HG02970 (cell line): ENCODE measurements around the gene TMEM132D.
"Not testable (repeated sequence)": the region's sequence is repeated elsewhere in the genome, so short reads cannot be mapped to it uniquely, and the experiment has no call there.

Source experiments
- ATAC-seq: cut with Tn5 transposase; IDR thresholded peaks from one replicate; pipeline ENCODE4 v1.9.1; 2021; ENCODE audit warnings: mild to moderate bottlenecking, moderate library complexity, moderate number of reproducible peaks; ENCODE audit not compliant: unreplicated experiment, low FRiP score

Gene TMEM132D

DNA sequence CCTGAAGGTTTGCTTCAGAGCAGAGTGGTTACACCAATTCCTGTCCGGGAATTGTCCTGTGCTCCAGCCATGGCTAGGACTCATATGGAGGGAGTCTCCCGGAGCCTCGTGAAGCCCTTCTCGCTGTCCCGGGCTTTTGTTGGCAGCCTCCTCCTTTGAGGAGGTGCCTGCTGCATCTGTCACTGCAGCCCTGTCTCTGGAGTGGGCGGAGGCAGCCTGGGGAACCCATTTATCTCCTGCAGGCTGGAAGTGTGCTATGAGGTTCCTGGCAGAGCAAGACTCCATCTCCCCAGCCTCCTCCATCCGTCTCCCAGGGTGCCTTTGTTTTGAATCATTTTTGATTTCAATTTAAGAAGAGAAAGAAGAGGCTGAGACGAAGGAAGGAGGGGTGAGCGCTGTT, 695.3 kb downstream of the TMEM132D start:
- ATAC-seq = no peak

DNA sequence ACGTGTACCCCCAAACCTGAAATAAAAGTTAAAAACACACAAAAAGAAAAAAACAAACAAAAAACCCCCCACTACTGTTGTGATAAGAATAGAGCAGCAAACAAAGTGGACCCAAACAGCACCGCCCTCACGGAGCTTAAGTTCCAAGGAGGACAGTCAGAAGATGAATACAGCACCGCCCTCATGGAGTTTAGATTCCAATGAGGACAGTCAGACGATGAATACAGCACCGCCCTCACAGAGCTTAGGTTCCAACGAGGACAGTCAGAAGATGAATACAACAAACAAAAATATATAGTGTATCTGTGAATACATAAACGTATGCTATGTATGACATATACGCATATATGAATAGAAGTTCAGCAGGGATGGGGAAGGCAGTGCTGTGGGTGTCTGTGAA, 696.7 kb downstream of the TMEM132D start:
- ATAC-seq = no peak

GRCh38 chr12:129203456-129203855, 700.4 kb downstream of the TMEM132D start:
- no peak for ATAC-seq

DNA sequence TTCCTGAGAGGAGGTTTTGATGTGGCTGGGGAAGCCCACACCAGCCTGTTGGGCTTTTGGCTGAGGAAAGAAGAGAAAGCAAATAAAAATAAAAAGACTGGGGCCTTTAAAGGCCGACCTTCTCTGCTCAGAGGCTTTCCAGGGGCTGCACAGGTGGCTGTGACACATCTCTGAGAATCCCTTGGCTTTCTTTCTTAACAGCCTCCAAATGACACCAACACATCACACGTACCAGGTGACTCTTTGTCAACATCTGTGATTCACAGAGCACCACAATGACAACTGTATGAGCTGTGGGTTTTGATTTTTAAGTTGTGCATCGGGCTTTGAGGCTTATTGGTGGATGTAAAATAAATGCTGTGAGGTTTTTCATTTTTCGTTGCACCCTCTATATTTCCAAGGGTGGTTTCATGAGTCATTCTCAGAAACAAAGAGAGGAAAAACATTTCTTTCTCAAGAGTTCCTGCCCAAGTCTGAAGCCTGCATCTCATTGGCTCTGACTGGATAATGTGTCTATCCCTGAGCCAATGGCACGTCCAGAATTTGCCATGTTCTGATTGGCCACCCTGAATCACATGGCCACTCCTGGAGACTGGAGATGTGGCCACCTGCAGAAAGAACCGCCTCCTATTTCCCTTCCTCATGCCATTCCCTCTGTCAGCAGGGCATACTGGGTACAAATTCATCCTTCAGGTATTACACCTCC, 701.6 kb downstream of the TMEM132D start:
- ATAC-seq = no peak

DNA sequence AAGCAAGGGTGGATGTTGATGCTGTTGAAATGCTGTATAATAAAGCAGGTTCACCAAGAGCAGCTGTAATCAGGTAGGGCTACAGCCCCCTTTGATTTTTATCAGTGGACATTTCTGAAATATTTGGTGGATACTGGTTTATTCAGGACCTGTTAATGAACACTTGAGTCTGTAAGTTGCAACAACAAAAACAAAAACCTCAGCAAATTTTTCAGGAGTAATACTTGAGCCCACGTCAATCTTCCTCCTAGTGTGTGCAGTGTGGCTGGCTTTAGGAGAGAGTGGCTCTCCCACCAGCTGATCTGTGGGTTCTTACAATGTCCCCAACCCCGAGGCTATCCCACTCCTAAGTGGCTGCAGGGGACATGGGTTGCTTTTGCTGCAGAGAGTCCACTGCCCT, 702.8 kb downstream of the TMEM132D start:
- no peak for ATAC-seq

GRCh38 chr12:129200576-129200975, 703.2 kb downstream of the TMEM132D start:
- no peak for ATAC-seq

DNA sequence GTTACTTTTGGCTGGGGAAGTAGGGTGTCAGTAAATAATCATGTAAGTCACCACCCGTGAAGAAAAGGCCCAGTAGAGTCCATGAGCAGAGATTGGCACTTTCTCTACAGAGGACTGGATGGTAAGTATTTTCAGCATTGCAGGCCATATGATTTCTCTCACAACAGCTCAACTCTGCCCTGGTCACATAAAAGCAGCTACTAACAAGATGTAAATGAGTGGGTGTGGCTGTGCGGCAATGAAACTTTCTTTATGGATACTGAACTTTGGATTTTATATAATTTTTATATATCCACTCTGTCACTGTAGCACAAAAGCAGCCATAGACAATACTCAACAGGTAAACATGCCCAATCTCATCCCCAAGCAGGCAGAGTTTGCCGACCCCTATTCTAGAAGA, 706.9 kb downstream of the TMEM132D start:
- ATAC-seq = no peak

GRCh38 chr12:129195081-129195480, 708.7 kb downstream of the TMEM132D start:
- ATAC-seq = no peak

GRCh38 chr12:129193263-129193871, 710.5 kb downstream of the TMEM132D start:
- ATAC-seq = no peak

- no peak for ATAC-seq
Measured at GRCh38 chr12:129190827-129191226, 713.0 kb downstream of the TMEM132D start.

- not testable (repeated sequence) for ATAC-seq
Measured at GRCh38 chr12:129189879-129190278, 713.9 kb downstream of the TMEM132D start.

DNA sequence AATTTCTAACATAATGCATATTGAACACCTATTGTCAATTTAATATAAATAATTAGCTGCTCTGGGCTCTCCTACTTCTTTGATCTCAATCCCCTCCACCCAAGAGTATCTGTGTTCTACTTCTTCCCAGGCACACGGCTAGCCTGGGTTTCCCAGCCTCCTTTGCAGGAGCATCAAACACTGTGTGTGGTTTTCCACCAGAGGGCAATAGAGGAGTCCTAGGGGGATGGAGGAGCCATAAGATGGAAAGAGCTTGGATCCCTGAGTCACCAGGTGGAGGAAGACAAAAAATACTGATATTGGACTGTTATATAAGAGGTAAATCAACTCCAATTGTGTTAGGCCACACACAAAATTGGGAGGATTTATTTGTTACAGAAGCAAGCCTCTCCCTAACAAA, 716.9 kb downstream of the TMEM132D start:
- no peak for ATAC-seq

- no peak for ATAC-seq
Measured at GRCh38 chr12:129185855-129186254, 718.0 kb downstream of the TMEM132D start.

- ATAC-seq = no peak
Measured at GRCh38 chr12:129184127-129184928, 719.5 kb downstream of the TMEM132D start.

DNA sequence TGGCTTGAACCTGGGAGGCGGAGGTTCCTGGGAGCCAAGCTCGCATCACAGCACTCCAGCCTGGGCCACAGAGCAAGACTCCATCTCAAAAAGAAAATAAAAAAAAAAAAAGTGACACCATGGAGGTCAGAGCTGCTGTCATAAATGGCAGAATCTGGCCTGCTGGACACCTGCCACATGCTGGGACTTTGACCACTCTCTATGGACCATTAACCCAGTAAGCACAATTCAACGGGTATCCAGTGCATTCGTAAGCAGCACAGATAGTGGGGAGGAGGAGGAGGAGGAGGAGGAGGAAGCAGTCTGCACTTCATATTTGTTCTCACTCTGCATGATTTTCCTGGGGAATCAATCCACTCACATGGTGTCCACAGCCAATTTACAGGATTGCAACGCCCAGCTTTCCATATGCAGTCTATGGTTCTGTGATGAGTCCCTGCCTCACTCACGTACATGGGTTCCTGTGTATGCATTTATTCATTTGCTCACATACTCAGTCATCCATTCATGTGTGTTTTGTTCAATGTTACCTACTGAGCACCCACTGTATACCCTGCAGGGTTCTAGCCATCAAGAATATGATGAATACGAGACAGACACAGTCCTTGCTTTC, 723.8 kb downstream of the TMEM132D start:
- ATAC-seq = no peak

GRCh38 chr12:129169928-129170327, 733.9 kb downstream of the TMEM132D start:
- no peak for ATAC-seq

DNA sequence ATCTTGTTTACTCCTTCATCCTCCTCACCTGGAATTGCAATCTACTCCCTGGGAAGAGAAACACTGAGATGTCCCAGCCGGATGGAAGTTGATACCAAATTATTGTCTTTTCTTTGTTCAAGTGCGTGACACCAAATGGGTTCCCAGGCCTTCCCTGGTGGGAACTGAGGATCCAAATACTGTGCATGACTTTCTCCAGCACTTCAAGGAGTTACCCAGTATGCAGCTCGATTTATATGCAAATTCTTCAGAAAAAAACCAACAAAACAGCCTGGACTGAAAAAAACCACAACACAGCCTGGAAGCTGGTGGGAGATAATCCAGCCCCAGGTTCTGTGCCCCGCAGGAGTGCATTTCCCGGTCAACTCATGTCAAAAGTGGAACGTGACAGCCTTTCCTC, 740.0 kb downstream of the TMEM132D start:
- no peak for ATAC-seq

DNA sequence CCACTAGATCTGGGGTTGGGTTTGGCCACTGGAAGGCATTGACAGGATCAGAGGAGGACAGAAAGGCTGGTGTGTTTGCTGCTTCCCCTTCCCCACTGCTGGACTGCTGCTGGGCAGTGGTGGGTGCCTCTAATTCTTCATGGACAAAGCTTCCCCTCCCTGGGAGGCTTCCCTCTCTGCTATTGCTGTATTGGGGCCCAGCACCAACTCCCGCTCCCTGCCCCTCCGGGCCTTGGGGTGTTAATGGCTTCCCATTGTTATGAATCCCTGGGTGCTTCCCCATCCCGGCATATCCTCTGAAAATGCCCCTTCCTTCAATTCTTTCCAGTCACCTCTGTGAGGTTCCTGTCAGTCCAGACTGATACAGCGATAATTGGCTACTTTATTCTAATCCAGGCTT, 740.4 kb downstream of the TMEM132D start:
- ATAC-seq = no peak

GRCh38 chr12:129162805-129163204, 741.0 kb downstream of the TMEM132D start:
- no peak for ATAC-seq

DNA sequence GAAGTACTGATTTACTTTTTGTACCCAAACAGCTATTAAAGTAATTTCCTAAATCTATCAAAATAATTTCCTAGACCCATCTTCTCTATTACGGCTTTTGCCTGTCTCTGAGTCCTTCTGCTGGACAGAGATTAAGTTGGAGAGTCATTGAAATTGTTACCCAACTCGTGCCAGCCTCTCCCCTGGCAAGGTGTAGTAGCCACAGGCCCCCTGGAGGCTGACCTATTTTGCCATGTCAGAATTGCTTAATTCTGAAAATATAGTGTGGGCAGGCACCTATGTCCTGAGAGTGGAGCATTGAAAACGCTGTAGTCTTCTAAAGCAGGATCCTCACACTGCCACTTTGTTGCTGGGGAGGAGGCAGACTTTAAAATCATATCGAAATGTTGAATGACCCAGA, 742.3 kb downstream of the TMEM132D start:
- ATAC-seq = no peak

GRCh38 chr12:129160282-129160681, 743.5 kb downstream of the TMEM132D start:
- ATAC-seq = no peak
